IPS DF 6.9 (cell line): ENCODE data around the gene SLC35E1.

Experiments used
- DNase-seq: peaks from one replicate; pipeline ENCODE4 v3.0.0-alpha.2; 2013; ENCODE audit warnings: low read depth, low spot score
- H3K27ac ChIP-seq: one replicate; pipeline ENCODE4 v1.5.1; 2013; ENCODE audit warnings: low read length, control low read depth
- H3K27me3 ChIP-seq: 2 replicates; pipeline ENCODE4 v1.6.1; 2013; ENCODE audit warnings: mild to moderate bottlenecking, low read length; ENCODE audit not compliant: control insufficient read depth, insufficient read depth
- H3K36me3 ChIP-seq: 2 replicates; pipeline ENCODE4 v1.6.1; 2013; ENCODE audit warnings: low read length; ENCODE audit not compliant: control insufficient read depth, insufficient read depth
- H3K4me1 ChIP-seq: 2 replicates; pipeline ENCODE4 v1.6.1; 2013; ENCODE audit warnings: low read length; ENCODE audit not compliant: control insufficient read depth, insufficient read depth
- H3K4me3 ChIP-seq: 2 replicates; pipeline ENCODE4 v1.5.1; 2013; ENCODE audit warnings: mild to moderate bottlenecking, low read length
- H3K9me3 ChIP-seq: 2 replicates; pipeline ENCODE4 v1.6.1; 2013; ENCODE audit warnings: low read length, inconsistent platforms; ENCODE audit not compliant: control insufficient read depth, insufficient read depth
- WGBS: extraction: QIAGEN DNeasy Blood & Tissue Kit; methylation state at CpG from one replicate; pipeline ENCODE4 v1.1.7; 2013; ENCODE audit warnings: mixed read lengths, missing lambda C conversion rate; ENCODE audit not compliant: insufficient read length, insufficient coverage; 5-methylcytosine and 5-hydroxymethylcytosine counted together

Gene SLC35E1

DNA sequence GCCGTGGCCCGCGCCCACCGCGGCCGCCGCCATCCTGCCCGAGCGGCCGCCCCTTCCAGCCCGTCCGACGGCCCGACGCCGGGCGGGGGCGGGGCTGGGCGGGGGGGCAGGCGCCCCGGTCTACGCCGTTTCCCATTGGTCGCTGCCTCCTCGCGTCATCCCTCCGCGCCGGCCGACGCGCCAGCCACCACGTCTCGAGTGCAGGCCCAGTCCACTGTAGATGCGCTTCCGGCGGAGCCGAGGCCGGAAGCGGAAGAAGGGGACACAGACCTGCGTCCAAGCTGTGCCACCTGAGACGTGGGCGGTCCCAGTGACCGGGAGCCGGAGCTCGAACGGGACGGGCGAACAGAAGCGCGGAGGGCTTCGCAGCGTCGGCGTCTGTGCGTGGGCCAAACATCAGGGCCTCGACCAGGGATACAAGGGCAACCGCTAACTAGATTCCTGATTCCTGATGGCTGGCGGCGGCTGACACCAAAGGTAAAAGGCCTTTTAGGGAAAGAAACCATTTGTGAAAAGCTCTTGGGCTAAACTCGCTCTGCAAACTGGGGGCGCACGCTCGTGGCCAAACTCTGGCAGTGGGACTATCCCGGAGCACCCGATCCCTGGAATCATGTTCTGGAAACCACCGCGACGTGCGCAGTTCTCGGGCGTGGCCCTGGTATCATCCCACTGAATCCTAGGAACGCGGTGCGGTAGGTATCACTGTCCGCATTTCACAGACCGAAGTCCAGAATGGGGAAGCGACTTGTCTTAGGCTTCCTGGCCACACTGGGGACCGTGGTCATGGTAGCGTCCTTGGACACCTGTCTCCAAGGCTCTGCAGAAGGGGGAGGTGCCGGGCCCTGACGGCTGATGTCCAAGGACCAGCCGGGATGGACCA lies at the start of gene SLC35E1:
SLC35E1 (minus strand) TSS at position 84 of the 880 bp plus-strand sequence; CDS start at position 33, 51 bp downstream.
- no CpG with 5 or more reads among the region's 83 CpGs for WGBS
- peak; percentile 94 for DNase-seq
- Histone ChIP-seq H3K27ac (no peak within 1 kb of the TSS), H3K4me1 (no peaks in the 10 kb centered on the region), H3K4me3 (peak within 1 kb of the TSS; percentile 86), H3K27me3 (no peaks in the 10 kb centered on the region), H3K9me3 (no peaks in the 10 kb centered on the region), H3K36me3 (peaks cover 19% of the 10 kb centered on the region)

DNA sequence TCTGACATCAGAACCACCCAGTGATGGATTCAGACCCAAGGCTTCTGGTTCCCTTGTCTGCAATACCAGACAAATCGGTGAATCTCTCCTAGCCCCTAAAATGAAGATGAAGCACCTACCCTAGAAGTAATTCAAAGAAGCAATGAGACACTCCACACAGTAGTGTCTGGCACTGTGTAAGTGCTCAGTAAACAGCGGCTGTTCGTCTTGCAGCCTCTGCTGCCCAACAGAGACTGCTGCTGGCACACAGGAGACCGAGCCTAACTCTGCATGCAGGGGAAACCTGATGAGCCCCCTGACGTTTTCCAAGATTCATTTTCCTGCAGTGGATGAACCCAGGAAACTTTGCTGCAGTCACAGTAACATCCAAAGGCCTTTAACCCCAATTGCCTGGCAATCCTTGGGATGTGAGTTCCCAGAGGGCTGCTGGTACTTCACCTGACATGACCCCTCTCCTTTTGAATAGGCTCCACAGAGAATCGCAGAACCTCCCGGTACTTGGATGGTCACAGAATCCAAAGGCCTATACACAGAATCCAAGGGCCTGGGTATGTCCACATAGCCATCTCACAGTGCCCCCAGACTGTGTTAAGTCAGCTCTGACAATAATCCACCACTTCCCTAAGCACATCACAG lies 49.1 kb upstream of the SLC35E1 start:
- Histone ChIP-seq H3K27me3 (no peaks in the 10 kb centered on the region), H3K9me3 (no peaks in the 10 kb centered on the region), H3K4me1 (peaks cover 1% of the 10 kb centered on the region; the same call in 1 of the 2 replicates), H3K36me3 (0 out of 2 replicates have a peak, but pooled peaks cover 3% of the 10 kb centered on the region), H3K4me3 (no peak overlapping the region), H3K27ac (no peak overlapping the region)
- no CpG with 5 or more reads among the region's 7 CpGs for WGBS
- no peak for DNase-seq

DNA sequence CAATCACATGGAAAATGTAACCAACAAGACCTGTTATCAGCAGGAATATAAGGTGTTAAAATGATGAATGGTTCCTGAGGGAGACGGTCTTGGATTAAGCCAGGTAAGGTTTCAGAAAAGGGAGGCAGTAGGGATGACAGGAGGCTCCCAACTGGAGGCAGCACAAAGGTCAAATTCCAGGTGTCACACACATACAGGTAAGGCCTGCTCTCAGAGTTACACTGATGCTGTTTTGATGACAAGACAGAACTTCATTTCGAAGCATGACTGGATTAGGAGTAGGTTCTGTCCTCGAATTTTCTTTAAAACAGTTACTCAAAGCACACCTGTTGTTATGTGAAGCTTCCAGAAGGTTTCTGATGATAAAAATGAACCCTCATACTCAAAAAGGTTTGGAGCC lies 48.4 kb upstream of the SLC35E1 start:
- WGBS = no CpG with 5 or more reads among the region's 3 CpGs
- H3K27me3 ChIP-seq = no peaks in the 10 kb centered on the region
- no peak overlapping the region for H3K4me3 ChIP-seq
- no peak overlapping the region for H3K27ac ChIP-seq
- peaks cover 1% of the 10 kb centered on the region; the same call in 1 of the 2 replicates for H3K4me1 ChIP-seq
- DNase-seq = no peak
- no peaks in the 10 kb centered on the region for H3K9me3 ChIP-seq
- H3K36me3 ChIP-seq = 0 out of 2 replicates have a peak, but pooled peaks cover 3% of the 10 kb centered on the region

DNA sequence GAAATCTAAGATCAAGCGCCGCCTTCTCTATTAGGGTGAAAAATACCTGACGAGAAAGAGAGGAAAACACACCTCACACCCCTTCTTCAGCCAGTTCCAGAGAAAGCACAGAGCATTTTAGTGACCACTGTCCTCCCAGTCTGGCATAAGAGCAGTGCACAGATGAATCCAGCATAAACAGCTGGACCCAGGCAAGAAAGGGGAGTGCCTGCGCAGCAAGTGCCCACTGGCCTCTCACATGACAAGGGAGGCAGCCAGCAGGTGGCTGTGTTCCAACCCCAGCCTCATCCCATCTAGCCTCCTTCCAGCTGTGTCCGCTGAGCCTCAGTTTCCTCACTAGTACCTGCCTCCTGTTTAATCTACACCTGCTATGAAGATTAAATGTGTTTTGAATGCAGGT lies 47.8 kb upstream of the SLC35E1 start:
- no CpG with 5 or more reads among the region's 5 CpGs for WGBS
- Histone ChIP-seq H3K4me1 (peaks cover 1% of the 10 kb centered on the region; the same call in 1 of the 2 replicates), H3K27me3 (no peaks in the 10 kb centered on the region), H3K9me3 (no peaks in the 10 kb centered on the region), H3K4me3 (no peak overlapping the region; the same call in 1 of the 2 replicates), H3K27ac (no peak overlapping the region), H3K36me3 (0 out of 2 replicates have a peak, but pooled peaks cover 3% of the 10 kb centered on the region)
- DNase-seq = no peak

DNA sequence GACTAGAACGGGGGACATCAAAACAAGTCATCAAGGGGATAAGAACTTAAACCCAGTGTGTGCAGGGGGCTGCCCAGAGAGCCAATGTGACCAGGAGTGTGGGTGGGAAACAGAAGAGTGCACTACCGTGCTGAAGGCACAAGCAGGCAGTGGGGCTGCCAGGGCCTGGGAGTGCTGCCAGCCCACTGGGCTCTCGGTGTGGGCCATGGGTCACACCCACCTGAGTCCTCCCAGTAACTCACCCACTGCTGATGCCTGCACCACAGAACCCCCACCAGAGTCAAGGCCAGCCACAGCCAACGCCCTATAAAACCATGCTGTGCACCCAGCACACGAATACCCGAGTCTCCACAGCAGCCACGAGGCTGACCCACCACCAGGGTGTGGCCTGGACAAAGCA lies 47.2 kb upstream of the SLC35E1 start:
- Histone ChIP-seq H3K27ac (no peak overlapping the region), H3K4me3 (no peak overlapping the region), H3K4me1 (peaks cover 1% of the 10 kb centered on the region; the same call in 1 of the 2 replicates), H3K9me3 (no peaks in the 10 kb centered on the region), H3K27me3 (no peaks in the 10 kb centered on the region), H3K36me3 (0 out of 2 replicates have a peak, but pooled peaks cover 3% of the 10 kb centered on the region)
- no peak for DNase-seq
- no CpG with 5 or more reads among the region's 7 CpGs for WGBS

DNA sequence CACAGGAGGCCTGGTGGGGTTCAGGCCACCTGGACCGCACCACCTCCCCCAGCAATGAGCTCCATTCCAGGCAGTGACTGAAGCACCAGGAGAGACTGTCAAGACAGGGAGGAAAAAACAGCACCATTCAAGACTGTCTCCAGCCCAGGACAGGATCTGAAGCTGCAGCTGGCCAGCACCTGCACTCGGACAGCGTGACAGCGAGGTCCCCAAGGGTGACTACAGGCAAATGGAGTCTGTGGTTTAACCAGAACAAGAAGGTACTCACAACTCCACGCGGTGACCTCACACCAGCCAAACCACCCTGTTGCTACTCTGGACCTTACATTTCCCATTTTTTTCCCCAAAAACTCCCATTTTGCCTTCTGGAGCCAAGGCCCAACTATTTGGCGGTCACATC lies 46.0 kb upstream of the SLC35E1 start:
- Histone ChIP-seq H3K4me3 (no peak overlapping the region), H3K27ac (no peak overlapping the region), H3K36me3 (no peaks in the 10 kb centered on the region), H3K27me3 (no peaks in the 10 kb centered on the region), H3K9me3 (no peaks in the 10 kb centered on the region), H3K4me1 (peaks cover 1% of the 10 kb centered on the region; the same call in 1 of the 2 replicates)
- WGBS = no CpG with 5 or more reads among the region's 7 CpGs
- DNase-seq = no peak

DNA sequence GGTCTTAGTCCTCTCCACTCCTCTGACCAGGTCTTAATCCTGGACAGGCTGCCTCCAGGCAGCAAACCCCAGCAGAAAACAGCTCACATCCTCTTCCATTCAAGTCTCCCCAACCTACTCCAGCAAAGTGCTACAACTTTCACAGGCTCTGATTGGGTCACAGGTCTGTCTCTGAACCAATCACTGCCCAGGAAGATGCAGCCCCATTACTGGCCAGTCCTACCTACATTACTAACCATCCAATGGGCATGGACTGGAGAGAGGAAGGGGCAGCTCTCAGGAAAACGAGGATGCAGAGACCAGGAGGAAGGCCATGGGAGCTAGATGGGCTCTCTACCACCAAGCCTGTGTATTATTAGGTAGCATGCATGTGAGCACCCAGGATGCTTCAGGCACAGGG lies 43.6 kb upstream of the SLC35E1 start:
- Histone ChIP-seq H3K9me3 (no peaks in the 10 kb centered on the region), H3K27me3 (no peaks in the 10 kb centered on the region), H3K27ac (no peak overlapping the region), H3K36me3 (no peaks in the 10 kb centered on the region), H3K4me3 (no peak overlapping the region), H3K4me1 (peaks cover 1% of the 10 kb centered on the region; the same call in 1 of the 2 replicates)
- DNase-seq = no peak
- WGBS = no CpG with 5 or more reads among the region's 1 CpG

DNA sequence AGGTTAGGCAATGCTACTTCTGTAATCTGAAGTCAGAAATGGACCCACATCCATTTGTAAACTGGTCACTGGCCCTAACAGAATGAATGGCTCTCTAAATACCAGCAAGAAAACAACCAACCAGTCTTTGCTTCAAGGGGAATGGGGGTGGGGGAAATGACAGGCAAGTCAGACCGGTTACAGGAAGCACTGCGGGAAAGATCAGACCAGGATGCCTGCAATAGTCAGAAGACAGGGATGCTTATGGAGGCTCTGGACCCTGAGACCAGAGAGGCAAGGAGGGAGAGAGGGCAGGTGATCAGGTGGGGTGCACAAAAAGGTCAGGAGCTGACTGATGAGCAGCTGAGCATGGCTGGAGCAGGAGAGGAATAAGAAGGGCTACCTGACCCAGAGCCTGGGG lies 42.7 kb upstream of the SLC35E1 start:
- no peaks in the 10 kb centered on the region for H3K9me3 ChIP-seq
- no CpG with 5 or more reads among the region's 2 CpGs for WGBS
- DNase-seq = no peak
- no peak overlapping the region for H3K27ac ChIP-seq
- H3K4me1 ChIP-seq = peaks cover 1% of the 10 kb centered on the region; the same call in 1 of the 2 replicates
- no peaks in the 10 kb centered on the region for H3K27me3 ChIP-seq
- H3K36me3 ChIP-seq = no peaks in the 10 kb centered on the region
- no peak overlapping the region for H3K4me3 ChIP-seq

DNA sequence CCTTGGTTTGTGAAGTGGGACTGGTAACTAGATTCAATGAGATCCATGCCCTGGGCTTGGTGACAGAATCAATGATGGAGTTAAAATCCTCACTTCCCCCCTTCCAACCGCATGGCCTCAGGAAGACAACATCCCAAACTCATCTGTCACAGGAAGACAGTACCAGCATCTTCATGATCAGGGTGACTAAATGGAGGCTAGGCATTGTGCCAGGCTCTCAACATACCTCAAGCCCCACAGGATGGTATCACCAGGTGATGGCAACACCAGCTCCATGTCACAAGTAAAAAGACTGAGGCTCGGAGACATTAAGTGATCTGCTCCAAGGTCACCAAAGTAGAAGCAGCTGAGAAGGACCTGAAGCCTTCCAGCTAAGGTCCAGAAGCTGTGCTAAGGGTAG lies 41.6 kb upstream of the SLC35E1 start:
- Histone ChIP-seq H3K27me3 (no peaks in the 10 kb centered on the region), H3K4me1 (0 out of 2 replicates have a peak, but pooled peaks cover 1% of the 10 kb centered on the region), H3K4me3 (no peak overlapping the region), H3K9me3 (no peaks in the 10 kb centered on the region), H3K36me3 (no peaks in the 10 kb centered on the region), H3K27ac (no peak overlapping the region)
- no peak for DNase-seq
- no CpG with 5 or more reads among the region's 2 CpGs for WGBS

DNA sequence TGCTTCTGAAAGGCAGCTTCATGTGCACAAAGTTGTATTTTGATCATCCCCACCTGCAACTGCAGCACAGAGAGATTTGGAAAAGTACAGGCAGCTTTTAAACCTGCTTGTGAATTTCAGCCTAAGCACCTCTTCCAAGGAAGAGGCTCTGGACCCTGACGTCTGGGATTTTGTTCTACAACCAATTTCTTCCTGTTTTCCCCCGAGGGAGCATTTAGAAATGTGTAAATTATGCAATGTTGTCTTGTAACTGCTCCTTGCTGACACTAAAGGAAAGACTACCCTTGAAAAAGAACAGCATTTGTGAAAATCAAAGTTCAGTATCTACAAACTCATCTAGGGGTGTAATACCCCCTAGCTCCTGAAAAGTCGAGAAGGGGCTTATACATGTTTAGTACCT lies 40.4 kb upstream of the SLC35E1 start:
- DNase-seq = no peak
- no peak overlapping the region for H3K27ac ChIP-seq
- H3K9me3 ChIP-seq = no peaks in the 10 kb centered on the region
- WGBS = no CpG with 5 or more reads among the region's 3 CpGs
- no peak overlapping the region for H3K4me3 ChIP-seq
- no peaks in the 10 kb centered on the region for H3K36me3 ChIP-seq
- no peaks in the 10 kb centered on the region for H3K27me3 ChIP-seq
- H3K4me1 ChIP-seq = 0 out of 2 replicates have a peak, but pooled peaks cover 1% of the 10 kb centered on the region
